Measurements from ENCODE around the gene GRP. TPM values are rescaled to one million over a fixed set of nuclear protein-coding genes. Genes with fewer than 3 reads are reported as not detected.

The GRP gene
- total RNA-seq, 1 experiment from 2014 or later = not detected

DNA sequence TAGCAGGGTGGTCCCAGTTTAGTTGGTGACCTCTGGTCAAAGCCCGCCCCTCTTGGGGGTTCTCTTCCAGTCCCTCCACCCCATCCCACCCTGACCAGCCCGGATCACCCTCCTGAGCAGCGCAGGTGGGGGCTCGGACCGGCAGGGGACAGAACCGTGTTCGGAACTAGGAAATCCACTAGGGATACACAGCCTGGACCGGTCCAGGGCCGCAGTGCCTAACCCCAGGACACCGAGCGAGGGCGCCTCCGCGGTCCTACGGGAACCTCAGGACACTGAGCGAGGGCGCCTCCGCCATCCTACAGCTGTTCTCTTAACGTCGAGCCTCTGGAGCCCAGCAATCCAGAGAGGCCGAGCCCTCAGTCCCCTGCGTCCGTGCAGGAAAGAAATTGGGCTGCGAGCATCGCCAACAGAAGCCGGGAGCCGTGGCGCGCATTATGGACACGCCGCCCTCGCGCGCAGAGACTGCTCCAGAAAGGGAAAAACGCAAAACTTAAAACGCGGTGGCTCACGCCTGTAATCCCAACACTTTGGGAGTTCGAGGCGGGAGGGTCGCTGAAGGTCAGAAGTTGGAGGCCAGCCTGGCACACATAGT lies 44.8 kb downstream of the GRP start:
- no TSS peak for BruUV-seq (replicated peaks)
- H2AFZ ChIP-seq (ENCODE audit: low read depth, low read length, poor library complexity, severe bottlenecking) = no peak overlapping the region
- peaks cover 0 to 5% of the 10 kb centered on the region in 2 experiments; a peak in 2 of 4 replicates for H3K4me1 ChIP-seq (ENCODE audit: control insufficient read depth in 1 of 2, insufficient read depth in 2 of 2, low read length in 2 of 2)
- DNase-seq (ENCODE audit: low read depth, low spot score) = no peak
- peaks cover 9% of the 10 kb centered on the region for H3K27me3 ChIP-seq (ENCODE audit: insufficient read depth, low read length)
- ChIA-PET CTCF (no interaction called here), POLR2A (no interaction called here), RAD21 (ENCODE audit: low non-redundant PET in 1 of 2, low total read pairs in 2 of 2, uncharacterized antibody in 2 of 2, unreplicated experiment in 2 of 2) (no interaction called here)
- no peaks in the 10 kb centered on the region for H4K20me1 ChIP-seq (ENCODE audit: insufficient read depth)
- H3K4me2 ChIP-seq (ENCODE audit: low read length) = no peak overlapping the region
- no peak overlapping the region for H3K9ac ChIP-seq (ENCODE audit: low read length)
- intact Hi-C loops (cut with micrococcal nuclease) = no loop called here
- no peak for TF ChIP-seq SIN3A (IDR thresholded peaks at IDR 0.05; ENCODE audit: low read depth)
- no peak for TF ChIP-seq POLR2AphosphoS5 (IDR thresholded peaks at IDR 0.05; ENCODE audit: low read depth, low read length)
- TF ChIP-seq, protein P1, sequence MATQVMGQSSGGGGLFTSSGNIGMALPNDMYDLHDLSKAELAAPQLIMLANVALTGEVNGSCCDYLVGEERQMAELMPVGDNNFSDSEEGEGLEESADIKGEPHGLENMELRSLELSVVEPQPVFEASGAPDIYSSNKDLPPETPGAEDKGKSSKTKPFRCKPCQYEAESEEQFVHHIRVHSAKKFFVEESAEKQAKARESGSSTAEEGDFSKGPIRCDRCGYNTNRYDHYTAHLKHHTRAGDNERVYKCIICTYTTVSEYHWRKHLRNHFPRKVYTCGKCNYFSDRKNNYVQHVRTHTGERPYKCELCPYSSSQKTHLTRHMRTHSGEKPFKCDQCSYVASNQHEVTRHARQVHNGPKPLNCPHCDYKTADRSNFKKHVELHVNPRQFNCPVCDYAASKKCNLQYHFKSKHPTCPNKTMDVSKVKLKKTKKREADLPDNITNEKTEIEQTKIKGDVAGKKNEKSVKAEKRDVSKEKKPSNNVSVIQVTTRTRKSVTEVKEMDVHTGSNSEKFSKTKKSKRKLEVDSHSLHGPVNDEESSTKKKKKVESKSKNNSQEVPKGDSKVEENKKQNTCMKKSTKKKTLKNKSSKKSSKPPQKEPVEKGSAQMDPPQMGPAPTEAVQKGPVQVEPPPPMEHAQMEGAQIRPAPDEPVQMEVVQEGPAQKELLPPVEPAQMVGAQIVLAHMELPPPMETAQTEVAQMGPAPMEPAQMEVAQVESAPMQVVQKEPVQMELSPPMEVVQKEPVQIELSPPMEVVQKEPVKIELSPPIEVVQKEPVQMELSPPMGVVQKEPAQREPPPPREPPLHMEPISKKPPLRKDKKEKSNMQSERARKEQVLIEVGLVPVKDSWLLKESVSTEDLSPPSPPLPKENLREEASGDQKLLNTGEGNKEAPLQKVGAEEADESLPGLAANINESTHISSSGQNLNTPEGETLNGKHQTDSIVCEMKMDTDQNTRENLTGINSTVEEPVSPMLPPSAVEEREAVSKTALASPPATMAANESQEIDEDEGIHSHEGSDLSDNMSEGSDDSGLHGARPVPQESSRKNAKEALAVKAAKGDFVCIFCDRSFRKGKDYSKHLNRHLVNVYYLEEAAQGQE (IDR thresholded peaks at IDR 0.05; ENCODE audit: low read depth) = no peak
- TF ChIP-seq SP1 (IDR thresholded peaks at IDR 0.05; ENCODE audit: low read depth) = no peak
- TF ChIP-seq RAD21 (IDR thresholded peaks at IDR 0.05; ENCODE audit: low read depth) = no peak
- no peak for TF ChIP-seq ZNF274 (IDR thresholded peaks at IDR 0.05; ENCODE audit: low read depth, low read length)
- TF ChIP-seq, protein P2, sequence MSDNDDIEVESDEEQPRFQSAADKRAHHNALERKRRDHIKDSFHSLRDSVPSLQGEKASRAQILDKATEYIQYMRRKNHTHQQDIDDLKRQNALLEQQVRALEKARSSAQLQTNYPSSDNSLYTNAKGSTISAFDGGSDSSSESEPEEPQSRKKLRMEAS (IDR thresholded peaks at IDR 0.05) = no peak
- no peak for TF ChIP-seq JUND (IDR thresholded peaks at IDR 0.05)
- TF ChIP-seq CBX3 (IDR thresholded peaks at IDR 0.05; ENCODE audit: low read depth) = no peak
- TF ChIP-seq, protein P3, sequence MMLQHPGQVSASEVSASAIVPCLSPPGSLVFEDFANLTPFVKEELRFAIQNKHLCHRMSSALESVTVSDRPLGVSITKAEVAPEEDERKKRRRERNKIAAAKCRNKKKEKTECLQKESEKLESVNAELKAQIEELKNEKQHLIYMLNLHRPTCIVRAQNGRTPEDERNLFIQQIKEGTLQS (IDR thresholded peaks at IDR 0.05) = no peak
- no peak for TF ChIP-seq TCF7L2 (IDR thresholded peaks at IDR 0.05; ENCODE audit: borderline replicate concordance, extremely low read depth, insufficient read depth, insufficient read length)
- TF ChIP-seq ELF1 (IDR thresholded peaks at IDR 0.05; ENCODE audit: borderline replicate concordance, low read depth) = no peak
- no peak for TF ChIP-seq EZH2 (IDR thresholded peaks at IDR 0.05)
- TF ChIP-seq YY1 (IDR thresholded peaks at IDR 0.05; ENCODE audit: extremely low read depth, insufficient replicate concordance, low read depth, low read length) = no peak
- TF ChIP-seq ZFX (IDR thresholded peaks at IDR 0.05) = no peak
- TF ChIP-seq FOSL1 (IDR thresholded peaks at IDR 0.05; ENCODE audit: low read depth) = no peak
- TF ChIP-seq SRF (IDR thresholded peaks at IDR 0.05; ENCODE audit: low read depth) = no peak
- TF ChIP-seq, protein P4, sequence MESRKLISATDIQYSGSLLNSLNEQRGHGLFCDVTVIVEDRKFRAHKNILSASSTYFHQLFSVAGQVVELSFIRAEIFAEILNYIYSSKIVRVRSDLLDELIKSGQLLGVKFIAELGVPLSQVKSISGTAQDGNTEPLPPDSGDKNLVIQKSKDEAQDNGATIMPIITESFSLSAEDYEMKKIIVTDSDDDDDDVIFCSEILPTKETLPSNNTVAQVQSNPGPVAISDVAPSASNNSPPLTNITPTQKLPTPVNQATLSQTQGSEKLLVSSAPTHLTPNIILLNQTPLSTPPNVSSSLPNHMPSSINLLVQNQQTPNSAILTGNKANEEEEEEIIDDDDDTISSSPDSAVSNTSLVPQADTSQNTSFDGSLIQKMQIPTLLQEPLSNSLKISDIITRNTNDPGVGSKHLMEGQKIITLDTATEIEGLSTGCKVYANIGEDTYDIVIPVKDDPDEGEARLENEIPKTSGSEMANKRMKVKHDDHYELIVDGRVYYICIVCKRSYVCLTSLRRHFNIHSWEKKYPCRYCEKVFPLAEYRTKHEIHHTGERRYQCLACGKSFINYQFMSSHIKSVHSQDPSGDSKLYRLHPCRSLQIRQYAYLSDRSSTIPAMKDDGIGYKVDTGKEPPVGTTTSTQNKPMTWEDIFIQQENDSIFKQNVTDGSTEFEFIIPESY (IDR thresholded peaks at IDR 0.05; ENCODE audit: extremely low read depth, insufficient replicate concordance, low read length) = no peak
- no peaks in the 10 kb centered on the region for H3K9me3 ChIP-seq (ENCODE audit: control insufficient read depth in 1 of 2, insufficient read depth in 1 of 2, low read depth in 1 of 2, low read length in 2 of 2)
- H3K4me3 ChIP-seq (replicated peaks in 1 of 2; ENCODE audit: low read depth in 1 of 2, low read length in 2 of 2) = no peak overlapping the region
- no peak overlapping the region for H3K27ac ChIP-seq (ENCODE audit: low read depth, low read length)
- no peaks in the 10 kb centered on the region for H3K36me3 ChIP-seq (ENCODE audit: control insufficient read depth in 1 of 2, insufficient read depth in 2 of 2, low read length in 2 of 2)
- no peak for ATAC-seq
- H3K79me2 ChIP-seq (ENCODE audit: insufficient read depth, low read length) = no peaks in the 10 kb centered on the region
- no peaks in the 10 kb centered on the region for H3K9me2 ChIP-seq (ENCODE audit: insufficient read depth)
